Vagina (tissue), 2 donors: ENCODE results near the gene KRTAP20-4.

Source experiments
- POLR2A ChIP-seq, 2 donors: fragments of 450-650 bp; IDR thresholded peaks; one replicate each; pipeline ENCODE4 v1.6.1; 2017; ENCODE audit warnings: antibody characterized with exemption in 2 of 2, mild to moderate bottlenecking in 2 of 2, moderate library complexity in 2 of 2
- POLR2AphosphoS5 ChIP-seq, 2 donors: sonication (generic); formaldehyde crosslinking; IDR thresholded peaks; one replicate each; pipeline ENCODE4 v1.9.0; 2017; ENCODE audit warnings: antibody characterized with exemption in 2 of 2, mild to moderate bottlenecking in 2 of 2, low read depth in 1 of 2; ENCODE audit not compliant: insufficient read depth in 1 of 2
- TF ChIP-seq, protein P1 (sequence below), 3 experiments: fragments of 450-650 bp in 2 of 3; fragments of 200-600 bp in 1 of 3; sonication (generic) in 1 of 3; IDR thresholded peaks; one replicate each; pipeline ENCODE4 v1.5.1; 2017 to 2019; ENCODE audit warnings: antibody characterized with exemption in 3 of 3, mild to moderate bottlenecking in 2 of 3, moderate library complexity in 2 of 3

DNA sequence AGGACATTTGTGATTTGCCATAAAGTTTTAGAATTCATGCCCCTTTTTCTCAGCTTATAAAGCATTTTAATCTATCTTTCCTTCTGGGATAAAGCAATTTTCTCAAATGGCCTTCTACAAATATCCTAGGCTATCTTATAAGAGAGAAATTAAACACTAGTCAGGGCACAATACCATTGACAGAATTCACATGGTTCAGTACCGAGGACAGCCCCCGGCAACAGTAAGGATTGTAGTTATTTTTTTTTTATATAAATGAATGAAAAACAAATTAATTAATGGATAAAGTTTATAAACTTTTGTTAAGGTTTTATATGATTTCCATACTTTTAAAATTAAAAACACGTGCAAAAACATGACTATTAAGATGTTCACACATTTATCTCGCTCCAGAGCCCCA, 7.7 kb downstream of the KRTAP20-4 start:
- TF ChIP-seq, protein P1, sequence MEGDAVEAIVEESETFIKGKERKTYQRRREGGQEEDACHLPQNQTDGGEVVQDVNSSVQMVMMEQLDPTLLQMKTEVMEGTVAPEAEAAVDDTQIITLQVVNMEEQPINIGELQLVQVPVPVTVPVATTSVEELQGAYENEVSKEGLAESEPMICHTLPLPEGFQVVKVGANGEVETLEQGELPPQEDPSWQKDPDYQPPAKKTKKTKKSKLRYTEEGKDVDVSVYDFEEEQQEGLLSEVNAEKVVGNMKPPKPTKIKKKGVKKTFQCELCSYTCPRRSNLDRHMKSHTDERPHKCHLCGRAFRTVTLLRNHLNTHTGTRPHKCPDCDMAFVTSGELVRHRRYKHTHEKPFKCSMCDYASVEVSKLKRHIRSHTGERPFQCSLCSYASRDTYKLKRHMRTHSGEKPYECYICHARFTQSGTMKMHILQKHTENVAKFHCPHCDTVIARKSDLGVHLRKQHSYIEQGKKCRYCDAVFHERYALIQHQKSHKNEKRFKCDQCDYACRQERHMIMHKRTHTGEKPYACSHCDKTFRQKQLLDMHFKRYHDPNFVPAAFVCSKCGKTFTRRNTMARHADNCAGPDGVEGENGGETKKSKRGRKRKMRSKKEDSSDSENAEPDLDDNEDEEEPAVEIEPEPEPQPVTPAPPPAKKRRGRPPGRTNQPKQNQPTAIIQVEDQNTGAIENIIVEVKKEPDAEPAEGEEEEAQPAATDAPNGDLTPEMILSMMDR (IDR thresholded peaks at IDR 0.05), result no peak
- no peak for TF ChIP-seq POLR2A (IDR thresholded peaks at IDR 0.05)
- no peak for TF ChIP-seq POLR2AphosphoS5 (IDR thresholded peaks at IDR 0.05; ENCODE audit: insufficient read depth in 1 of 2, low read depth in 1 of 2)
